IPS DF 19.7 (cell line): Measurements from ENCODE around the gene AFTPH.
"Not testable (repeated sequence)": the region's sequence is repeated elsewhere in the genome, so short reads cannot be mapped to it uniquely, and the experiment has no call there.

ENCODE experiments used
- DNase-seq: peaks from one replicate; pipeline ENCODE4 v3.0.0-alpha.2; 2013; ENCODE audit warnings: low read depth, low spot score

Gene AFTPH

GRCh38 chr2:64493788-64494187, 30.3 kb upstream of the AFTPH start:
- no peak for DNase-seq

- no peak for DNase-seq
Observed at GRCh38 chr2:64498438-64498837, 25.7 kb upstream of the AFTPH start.

- DNase-seq, result no peak
Observed at GRCh38 chr2:64500549-64500948, 23.6 kb upstream of the AFTPH start.

- DNase-seq, result no peak
Observed at GRCh38 chr2:64501946-64502345, 22.2 kb upstream of the AFTPH start.

GRCh38 chr2:64502860-64503259, 21.3 kb upstream of the AFTPH start:
- no peak for DNase-seq

- DNase-seq, result no peak
Observed at GRCh38 chr2:64504774-64505720, 19.1 kb upstream of the AFTPH start.

- DNase-seq, result no peak
Observed at GRCh38 chr2:64506686-64507085, 17.4 kb upstream of the AFTPH start.

GRCh38 chr2:64514008-64514407, 10.1 kb upstream of the AFTPH start:
- no peak for DNase-seq

- no peak for DNase-seq
Observed at GRCh38 chr2:64515086-64515485, 9.0 kb upstream of the AFTPH start.

GRCh38 chr2:64516651-64517510, 7.2 kb upstream of the AFTPH start:
- DNase-seq, result no peak

- no peak for DNase-seq
Observed at GRCh38 chr2:64517511-64517884, 6.6 kb upstream of the AFTPH start.

- no peak for DNase-seq
Observed at GRCh38 chr2:64522843-64523428, 1.2 kb upstream of the AFTPH start.

- peak; percentile 20 for DNase-seq
Observed at GRCh38 chr2:64524604-64525316, 632 bp downstream of the AFTPH start.

GRCh38 chr2:64525317-64525613, 1.1 kb downstream of the AFTPH start:
- DNase-seq, result no peak

GRCh38 chr2:64526034-64526433, 1.9 kb downstream of the AFTPH start:
- no peak for DNase-seq

- not testable (repeated sequence) for DNase-seq
Observed at GRCh38 chr2:64530946-64531345, 6.8 kb downstream of the AFTPH start.

GRCh38 chr2:64532030-64532429, 7.9 kb downstream of the AFTPH start:
- DNase-seq, result no peak

GRCh38 chr2:64533882-64534281, 9.8 kb downstream of the AFTPH start:
- DNase-seq, result no peak

GRCh38 chr2:64534363-64534762, 10.2 kb downstream of the AFTPH start:
- no peak for DNase-seq

GRCh38 chr2:64535024-64535423, 10.9 kb downstream of the AFTPH start:
- no peak for DNase-seq

GRCh38 chr2:64537991-64538390, 13.9 kb downstream of the AFTPH start:
- DNase-seq, result no peak
